Heart left ventricle (tissue), 16 donors: ENCODE measurements around the gene SETD2. TPM values are rescaled to one million over a fixed set of nuclear protein-coding genes. Genes with fewer than 3 reads are reported as not detected.
A peak's percentile ranks its signal among the peaks of the same experiment; 100 is the strongest.

Source experiments
- ATAC-seq, 4 donors: fragments of 200-7000 bp; cut with Tn5 transposase; one replicate each; pipeline ENCODE4 v1.9.1; 2020 to 2022; ENCODE audit warnings: moderate library complexity in 4 of 4, mild to moderate bottlenecking in 3 of 4, moderate number of reproducible peaks in 1 of 4
- DNase-seq, 5 donors: peaks; one replicate each; pipeline ENCODE4 v3.0.0-alpha.2; 2020
- H3K27ac ChIP-seq, 12 donors: fragments of 200-600 bp; sonication (generic) in 4 of 12; one replicate each; pipeline versions ENCODE4 v1.5.0 to v1.8.0; 2016 to 2022; ENCODE audit warnings: mild to moderate bottlenecking in 2 of 12
- H3K27me3 ChIP-seq, 9 donors: fragments of 200-600 bp; sonication (generic) in 2 of 9; one replicate each; pipeline versions ENCODE4 v1.5.1 to v1.8.0; 2016 to 2022; ENCODE audit warnings: mild to moderate bottlenecking in 3 of 9
- H3K36me3 ChIP-seq, 9 donors: fragments of 200-600 bp; sonication (generic) in 2 of 9; one replicate each; pipeline versions ENCODE4 v1.5.0 to v1.8.0; 2018 to 2022; ENCODE audit warnings: mild to moderate bottlenecking in 2 of 9
- H3K4me1 ChIP-seq, 12 donors: fragments of 200-600 bp; sonication (generic) in 4 of 12; one replicate each; pipeline versions ENCODE4 v1.5.0 to v1.8.0; 2016 to 2022; ENCODE audit warnings: mild to moderate bottlenecking in 3 of 12
- H3K4me3 ChIP-seq, 12 donors: fragments of 200-600 bp; sonication (generic) in 4 of 12; one replicate each; pipeline versions ENCODE4 v1.5.0 to v1.8.0; 2017 to 2022; ENCODE audit warnings: mild to moderate bottlenecking in 9 of 12, moderate library complexity in 4 of 12
- H3K9me3 ChIP-seq, 12 donors: fragments of 200-600 bp; sonication (generic) in 4 of 12; one replicate each; pipeline versions ENCODE4 v1.5.0 to v1.8.0; 2016 to 2022; ENCODE audit warnings: mild to moderate bottlenecking in 1 of 12
- POLR2A ChIP-seq, 2 donors: fragments of 450-650 bp; IDR thresholded peaks; one replicate each; pipeline ENCODE4 v1.6.1; 2017; ENCODE audit warnings: antibody characterized with exemption in 2 of 2, mild to moderate bottlenecking in 2 of 2, moderate library complexity in 2 of 2
- WGBS, 4 donors: extraction: QIAGEN DNeasy Blood & Tissue Kit in 2 of 4; methylation state at CpG; one replicate each; pipeline versions ENCODE4 v1.1.5 to v1.1.7; 2013 to 2018; 5-methylcytosine and 5-hydroxymethylcytosine counted together
- intact Hi-C, 10 donors: fragments of 100-400 bp; cut with DNase I; formaldehyde crosslinking; loops; one replicate each; pipeline versions ENCODE4 v1.11.1 to v1.14.2; 2022
- polyA plus RNA-seq, 2 donors: library from polyadenylated mRNA; stranded (reverse); fragments of 200-250 nt; gene quantifications; one replicate each; pipeline ENCODE4 v1.2.3, GENCODE V29; 2013
- total RNA-seq, 9 donors: library from RNA; depleted of rRNA in 2 of 9; stranded (reverse); fragments of >200 nt in 2 of 9; fragmentation: NEBNext Ultra II Directional in 3 of 9; extraction: Animal tissue kit (Norgen Biotek cat#: 25700) in 3 of 9; gene quantifications; one replicate each; pipeline versions ENCODE4 v1.1.0 to v1.2.4, GENCODE V29; 2016 to 2023
- TF ChIP-seq, protein P1 (sequence below), 12 donors: fragments of 200-600 bp; sonication (generic) in 4 of 12; IDR thresholded peaks; one replicate each; pipeline versions ENCODE4 v1.5.0 to v1.8.0; 2018 to 2022; ENCODE audit warnings: antibody characterized with exemption in 12 of 12, mild to moderate bottlenecking in 5 of 12
- donor health status: ischemic (EF 13 %, LVEDD 7.1; RV severe dilation, severe dysfunction).
- donor health status: healthy with polysubstance abuse.
- donor health status: DM: no; HTN: yes; CAD: no.
- donor health status: DM: no; HTN: no; CAD: no.
- donor health status: ischemic (EF 25% LVEDD 6.9; RV normal size, moderate dysfunction).
- donor health status: ischemic (EF 25% LVEDD 5.7; RV mildly dilated, moderate dysfunction).
- donor health status: healthy.
- donor health status: DM: yes; HTN: yes; CAD: no.
- donor health status: ischemic (EF 35%, LVEDD 5.7; RV mildly dilated, moderate dysfunction).
- donor health status: nonischemic (EF 11% LVEDD 7.7; RV severe dilation, severe dysfunction).
- donor health status: DM: yes; HTN: yes; CAD: no.
- donor health status: PGD.
- donor health status: ischemic (EF 29% LVEDD 5.4; RV normal size, mild dysfunction).
- donor health status: nonischemic (EF 23%, LVEDD 6.1; RV moderate dilation, normal function).

The SETD2 gene
- total and polyA plus RNA-seq, 11 donors = 9.0 to 34.1 (median 29.9) TPM

DNA sequence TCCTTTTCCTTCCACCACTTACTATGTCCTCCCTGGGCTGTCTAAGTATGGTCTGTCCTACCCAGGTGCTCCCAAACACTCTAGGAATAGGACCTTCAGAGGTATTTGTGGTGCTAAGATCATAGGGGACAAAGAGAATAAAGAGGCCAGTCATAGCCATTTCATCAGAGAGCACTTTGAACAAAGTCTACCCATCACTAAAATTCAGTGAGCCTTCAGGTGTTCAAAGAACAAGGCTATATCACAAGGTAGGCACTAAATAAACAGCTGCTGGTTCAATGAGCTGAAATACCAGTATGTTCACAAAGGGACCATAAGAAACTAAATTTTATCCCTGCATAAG lies 145.7 kb downstream of the SETD2 start:
- no peak for ATAC-seq
- Histone ChIP-seq H3K27ac (no peak overlapping the region), H3K27me3 (no peaks in the 10 kb centered on the region), H3K9me3 (no peaks in the 10 kb centered on the region), H3K36me3 (peaks cover 0 to 67% (median 47%) of the 10 kb centered on the region in 9 donors), H3K4me1 (peaks cover 0 to 22% (median 6%) of the 10 kb centered on the region in 12 donors), H3K4me3 (no peak overlapping the region)
- TF ChIP-seq, protein P1, sequence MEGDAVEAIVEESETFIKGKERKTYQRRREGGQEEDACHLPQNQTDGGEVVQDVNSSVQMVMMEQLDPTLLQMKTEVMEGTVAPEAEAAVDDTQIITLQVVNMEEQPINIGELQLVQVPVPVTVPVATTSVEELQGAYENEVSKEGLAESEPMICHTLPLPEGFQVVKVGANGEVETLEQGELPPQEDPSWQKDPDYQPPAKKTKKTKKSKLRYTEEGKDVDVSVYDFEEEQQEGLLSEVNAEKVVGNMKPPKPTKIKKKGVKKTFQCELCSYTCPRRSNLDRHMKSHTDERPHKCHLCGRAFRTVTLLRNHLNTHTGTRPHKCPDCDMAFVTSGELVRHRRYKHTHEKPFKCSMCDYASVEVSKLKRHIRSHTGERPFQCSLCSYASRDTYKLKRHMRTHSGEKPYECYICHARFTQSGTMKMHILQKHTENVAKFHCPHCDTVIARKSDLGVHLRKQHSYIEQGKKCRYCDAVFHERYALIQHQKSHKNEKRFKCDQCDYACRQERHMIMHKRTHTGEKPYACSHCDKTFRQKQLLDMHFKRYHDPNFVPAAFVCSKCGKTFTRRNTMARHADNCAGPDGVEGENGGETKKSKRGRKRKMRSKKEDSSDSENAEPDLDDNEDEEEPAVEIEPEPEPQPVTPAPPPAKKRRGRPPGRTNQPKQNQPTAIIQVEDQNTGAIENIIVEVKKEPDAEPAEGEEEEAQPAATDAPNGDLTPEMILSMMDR (IDR thresholded peaks at IDR 0.05) = no peak
- no peak for DNase-seq
- intact Hi-C loops = loop anchor here in 1 of 10 donors (10.0 kb wide), 1 partner anchor 307 kb away; no protein-coding TSS in a partner anchor

DNA sequence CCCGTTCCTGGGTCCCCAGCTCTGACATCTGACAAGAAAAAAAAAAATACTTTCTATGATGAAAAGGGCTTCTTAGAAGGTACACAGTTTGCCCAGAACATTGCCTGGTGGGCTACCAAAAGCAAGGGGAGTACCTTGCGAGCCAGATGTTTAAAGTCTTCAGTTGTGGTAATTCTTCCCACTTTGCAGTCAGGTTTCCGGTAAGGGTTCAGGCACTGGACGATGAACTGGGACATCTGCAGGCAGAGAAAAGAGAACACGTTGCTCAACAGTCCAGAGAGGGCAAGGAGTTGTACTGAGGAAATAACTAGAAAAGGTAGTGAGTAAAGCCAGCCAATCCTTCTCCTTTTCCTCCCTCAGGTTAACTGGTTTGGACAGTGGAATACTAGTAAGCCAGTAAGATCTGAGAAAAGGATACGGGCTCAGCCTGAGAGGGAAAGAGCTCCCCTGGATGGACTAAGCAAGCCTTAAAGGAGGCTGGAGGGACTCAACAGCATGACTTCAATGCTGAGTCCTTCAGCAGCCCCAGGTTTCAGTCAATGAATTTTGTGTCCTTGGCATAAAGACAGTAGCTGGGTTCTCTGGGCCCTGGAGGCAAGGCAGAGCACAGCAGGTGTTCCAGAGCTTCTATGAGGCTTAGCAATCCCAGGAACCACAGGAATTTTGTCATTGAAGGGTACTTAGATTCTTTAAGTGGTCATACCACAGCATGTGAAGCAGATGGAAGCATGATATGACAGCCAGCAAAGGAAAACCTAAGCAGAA lies 146.2 kb downstream of the SETD2 start:
- no peaks in the 10 kb centered on the region for H3K9me3 ChIP-seq
- H3K4me3 ChIP-seq = no peak overlapping the region
- peak overlapping the region in 1 of 12 donors; percentile 48 for H3K27ac ChIP-seq
- H3K4me1 ChIP-seq = peaks cover 0 to 21% (median 5%) of the 10 kb centered on the region in 12 donors
- TF ChIP-seq POLR2A (IDR thresholded peaks at IDR 0.05) = no peak
- TF ChIP-seq, protein P1 (IDR thresholded peaks at IDR 0.05) = no peak
- WGBS, 4 donors = 81 to 89% (median 88%) methylated on average over 6 of the region's 6 CpGs
- no peaks in the 10 kb centered on the region for H3K27me3 ChIP-seq
- H3K36me3 ChIP-seq = peaks cover 0 to 67% (median 47%) of the 10 kb centered on the region in 9 donors
- DNase-seq (no peak), ATAC-seq (no peak)
- intact Hi-C loops = loop anchor here in 1 of 10 donors (10.0 kb wide), 1 partner anchor 307 kb away; no protein-coding TSS in a partner anchor

DNA sequence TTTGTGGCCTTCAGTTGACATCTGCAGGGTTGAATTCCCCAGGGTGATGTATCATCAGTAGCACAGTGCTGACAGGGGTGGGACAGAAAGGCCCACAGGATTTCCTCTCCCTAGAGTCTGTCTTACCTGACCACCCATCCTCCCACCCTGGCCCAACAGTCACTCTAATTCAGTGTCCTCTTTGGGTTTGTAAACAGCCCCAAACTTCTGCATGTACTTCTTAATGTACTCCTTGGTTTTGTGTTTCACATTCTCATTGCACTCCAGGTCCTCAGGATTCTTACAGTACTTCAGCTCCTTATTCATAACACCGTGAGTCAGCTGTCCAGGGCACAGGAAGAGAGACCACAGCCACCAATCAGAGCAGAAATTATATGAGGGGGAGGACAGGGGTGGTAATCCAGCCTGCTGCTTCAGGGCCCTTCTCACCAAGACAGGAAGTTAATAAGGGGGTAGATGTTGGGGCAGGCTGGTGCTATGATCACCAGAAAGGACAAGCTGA lies 146.9 kb downstream of the SETD2 start:
- WGBS, 4 donors = 44 to 55% (median 49%) methylated on average over 1 of the region's 1 CpG
- H3K4me3 ChIP-seq = no peak overlapping the region
- peaks cover 0 to 16% (median 1%) of the 10 kb centered on the region in 12 donors for H3K4me1 ChIP-seq
- H3K27ac ChIP-seq = peak overlapping the region in 1 of 12 donors; percentile 48
- H3K36me3 ChIP-seq = peaks cover 0 to 67% (median 47%) of the 10 kb centered on the region in 9 donors
- intact Hi-C loops = loop anchor here in 1 of 10 donors (10.0 kb wide), 1 partner anchor 308 kb away; no protein-coding TSS in a partner anchor
- ATAC-seq = no peak
- no peaks in the 10 kb centered on the region for H3K9me3 ChIP-seq
- TF ChIP-seq, protein P1 (IDR thresholded peaks at IDR 0.05) = no peak
- TF ChIP-seq POLR2A (IDR thresholded peaks at IDR 0.05) = no peak
- no peaks in the 10 kb centered on the region for H3K27me3 ChIP-seq
- no peak for DNase-seq

- peaks cover 0 to 67% (median 47%) of the 10 kb centered on the region in 9 donors for H3K36me3 ChIP-seq
- no peaks in the 10 kb centered on the region for H3K9me3 ChIP-seq
- intact Hi-C loops = loop anchor here in 1 of 10 donors (10.0 kb wide), 1 partner anchor 308 kb away; no protein-coding TSS in a partner anchor
- H3K27ac ChIP-seq = no peak overlapping the region
- DNase-seq (no peak), ATAC-seq (no peak)
- H3K4me1 ChIP-seq = peaks cover 0 to 16% (median under 1%) of the 10 kb centered on the region in 12 donors
- H3K4me3 ChIP-seq = no peak overlapping the region
- TF ChIP-seq, protein P1 (IDR thresholded peaks at IDR 0.05) = no peak
- TF ChIP-seq POLR2A (IDR thresholded peaks at IDR 0.05) = no peak
- 91 to 95% (median 93%) methylated on average over 4 of the region's 4 CpGs for WGBS, 4 donors
- H3K27me3 ChIP-seq = no peaks in the 10 kb centered on the region
These were observed 147.6 kb downstream of the SETD2 start for GRCh38 chr3:47016086-47016933.
